Globus pallidus (tissue), 1 donor: ENCODE results near the gene PSENEN.

Experiments
- DNase-seq: peaks from one replicate; pipeline ENCODE4 v3.0.0-alpha.2; 2015; ENCODE audit warnings: low spot score

PSENEN gene

DNA sequence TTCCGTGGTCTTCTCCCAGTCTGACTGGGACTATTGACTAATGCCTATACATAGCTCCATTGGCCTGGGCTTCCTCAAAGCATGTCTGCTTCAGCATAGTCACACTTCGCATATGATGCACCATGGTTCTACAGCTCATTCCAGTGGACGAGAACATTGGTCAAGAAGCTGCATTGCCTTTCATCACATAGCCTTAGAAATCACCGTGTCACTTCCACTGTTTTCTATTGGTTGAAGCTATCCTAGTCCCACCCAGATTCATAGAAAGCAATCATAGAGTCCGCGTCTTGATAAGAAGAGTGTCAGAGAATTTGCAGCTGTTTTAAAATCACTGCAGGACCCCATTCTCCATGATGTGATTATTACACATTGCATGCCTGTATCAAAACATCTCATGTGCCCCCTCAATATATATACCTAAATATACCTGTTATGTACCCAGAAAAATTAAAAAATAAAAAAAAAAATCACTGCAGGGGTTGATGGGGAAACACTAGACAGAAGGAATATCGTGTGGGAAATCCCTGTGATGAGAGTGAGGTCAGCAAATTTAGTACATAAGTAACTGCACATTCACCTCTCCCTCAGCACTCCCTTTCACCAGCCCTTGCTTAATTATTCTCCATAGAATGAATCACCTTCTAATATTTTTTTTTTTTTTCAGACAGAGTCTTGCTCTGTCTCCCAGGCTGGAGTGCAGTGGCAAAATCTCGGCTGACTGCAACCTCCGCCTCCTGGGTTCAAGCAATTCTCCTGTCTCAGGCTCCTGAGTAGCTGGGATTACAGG is 27.8 kb downstream of the PSENEN start:
- DNase-seq = no peak

DNA sequence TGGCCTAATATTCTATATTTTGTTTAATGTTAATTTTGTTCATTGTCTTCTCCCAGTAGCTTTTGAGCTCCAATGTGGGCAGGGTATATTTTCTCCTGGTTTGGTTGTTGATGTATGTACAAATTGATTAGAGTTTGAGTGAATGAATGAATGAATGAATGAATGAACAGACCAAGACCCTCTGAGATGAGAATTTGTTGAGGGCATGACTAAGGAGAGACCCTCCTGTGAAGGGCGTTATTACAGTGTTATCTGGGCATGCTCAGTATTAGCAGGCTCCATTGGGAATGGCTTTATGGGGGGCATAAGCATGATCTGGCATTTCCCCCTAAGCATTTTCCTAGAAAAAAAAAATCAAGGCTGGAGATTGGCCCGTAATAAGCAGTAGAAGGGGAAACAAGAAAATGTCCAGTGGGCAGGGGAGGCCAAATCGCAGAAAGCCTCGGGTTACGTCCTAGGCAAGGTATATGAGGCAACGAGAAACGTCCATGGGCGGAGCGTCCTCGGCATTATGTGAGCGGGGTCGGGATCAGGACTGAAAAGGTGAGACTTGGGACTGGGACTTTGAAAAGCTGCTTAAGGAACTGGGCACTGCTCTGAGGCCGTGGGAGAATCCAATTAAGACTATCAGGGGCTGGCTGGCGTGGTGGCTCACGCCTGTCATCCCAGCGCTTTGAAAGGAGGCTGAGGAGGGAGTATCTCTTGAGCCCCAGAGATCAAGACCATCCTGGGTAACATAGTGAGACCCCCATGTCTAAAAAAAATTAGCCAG is 29.0 kb downstream of the PSENEN start:
- no peak for DNase-seq

DNA sequence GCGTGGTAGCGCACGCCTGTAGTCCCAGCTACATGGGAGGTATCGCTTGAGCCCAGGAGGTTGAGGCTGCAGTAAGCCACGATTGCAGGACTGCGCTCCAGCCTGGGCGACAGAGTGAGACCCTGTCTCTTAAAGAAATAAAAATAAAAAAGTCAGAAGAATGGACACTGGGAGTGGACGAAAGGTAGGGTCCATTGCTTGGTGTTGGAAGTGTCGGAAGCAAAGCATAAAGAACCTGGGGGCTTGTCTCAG is 29.5 kb downstream of the PSENEN start:
- DNase-seq = no peak

DNA sequence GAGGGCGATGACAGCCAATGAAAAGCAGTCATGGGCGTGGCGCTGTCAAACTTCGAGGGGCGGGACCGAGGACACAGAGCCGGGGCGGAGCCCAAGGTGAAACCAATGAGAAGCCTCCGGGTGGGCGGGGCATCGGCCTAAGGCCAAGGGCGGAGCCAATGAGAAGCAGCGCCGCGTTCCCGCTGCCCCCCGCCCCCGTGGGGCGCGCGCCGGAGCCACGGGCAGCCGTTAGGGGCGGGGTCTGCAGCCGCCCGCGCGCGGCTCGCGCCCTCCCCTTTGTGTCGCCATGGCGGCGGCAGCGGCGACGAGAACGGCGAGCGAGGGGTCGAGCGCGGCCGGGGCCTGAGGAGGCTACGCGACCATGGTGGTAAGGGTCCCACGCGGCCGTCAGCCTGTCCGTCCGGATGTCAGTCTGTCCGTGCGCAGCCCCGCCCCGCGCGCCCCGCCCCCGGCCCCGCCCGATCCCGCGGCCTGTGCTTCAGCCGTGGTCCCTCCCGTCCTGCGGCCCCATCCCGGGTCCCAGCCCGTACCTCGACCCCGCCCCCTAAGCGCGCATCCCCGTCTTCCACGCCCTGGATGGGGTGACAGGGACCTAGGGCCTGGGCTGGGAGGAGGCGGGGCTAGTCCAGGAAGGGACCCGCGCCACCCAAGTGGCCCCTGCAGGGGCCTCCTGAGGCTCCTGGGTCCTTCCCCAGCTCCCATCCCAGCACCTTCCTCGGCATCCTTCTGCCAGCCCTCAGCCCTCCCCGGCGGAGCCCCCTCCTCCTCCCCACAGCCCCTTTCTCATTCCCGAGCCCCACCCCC is 30.0 kb downstream of the PSENEN start, which contains the start of gene ARHGAP33:
TSS of gene ARHGAP33 (plus strand) at position 267 of the 804 bp plus-strand sequence. CDS start at position 362, 95 bp downstream.
- DNase-seq = peak; percentile 97

DNA sequence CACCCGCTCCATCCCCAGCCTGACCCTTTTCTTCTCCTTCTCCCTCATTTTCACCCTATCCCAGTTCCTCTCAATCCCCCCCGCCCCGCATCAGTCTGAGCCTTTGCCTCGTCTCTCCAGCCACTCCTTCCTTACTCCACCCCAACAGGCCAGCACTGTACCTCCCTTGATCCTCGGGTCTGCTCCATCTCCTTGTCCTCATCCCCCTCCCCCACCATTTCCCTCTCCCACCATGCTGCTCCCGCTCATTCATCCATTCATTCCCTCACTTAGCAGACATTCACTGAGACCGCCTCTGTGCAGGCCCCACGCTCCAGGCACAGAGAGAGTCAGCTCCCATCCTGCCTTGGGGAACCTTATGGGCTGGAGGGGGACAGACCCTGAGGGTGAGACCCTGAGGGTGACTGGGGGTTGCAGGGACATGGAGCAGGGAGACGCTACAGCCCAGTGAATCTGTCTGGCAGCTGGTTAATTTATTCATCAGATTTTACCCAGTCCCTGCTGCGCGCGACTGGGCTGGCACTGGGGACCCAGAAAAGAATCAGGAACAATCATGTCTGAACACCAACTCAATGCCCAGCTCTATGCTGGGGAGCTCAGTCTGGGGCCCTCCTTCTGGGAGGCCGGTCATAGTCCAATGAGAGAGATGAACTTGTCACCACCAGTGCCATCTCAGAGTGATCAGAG is 30.8 kb downstream of the PSENEN start:
- peak; percentile 20 for DNase-seq

DNA sequence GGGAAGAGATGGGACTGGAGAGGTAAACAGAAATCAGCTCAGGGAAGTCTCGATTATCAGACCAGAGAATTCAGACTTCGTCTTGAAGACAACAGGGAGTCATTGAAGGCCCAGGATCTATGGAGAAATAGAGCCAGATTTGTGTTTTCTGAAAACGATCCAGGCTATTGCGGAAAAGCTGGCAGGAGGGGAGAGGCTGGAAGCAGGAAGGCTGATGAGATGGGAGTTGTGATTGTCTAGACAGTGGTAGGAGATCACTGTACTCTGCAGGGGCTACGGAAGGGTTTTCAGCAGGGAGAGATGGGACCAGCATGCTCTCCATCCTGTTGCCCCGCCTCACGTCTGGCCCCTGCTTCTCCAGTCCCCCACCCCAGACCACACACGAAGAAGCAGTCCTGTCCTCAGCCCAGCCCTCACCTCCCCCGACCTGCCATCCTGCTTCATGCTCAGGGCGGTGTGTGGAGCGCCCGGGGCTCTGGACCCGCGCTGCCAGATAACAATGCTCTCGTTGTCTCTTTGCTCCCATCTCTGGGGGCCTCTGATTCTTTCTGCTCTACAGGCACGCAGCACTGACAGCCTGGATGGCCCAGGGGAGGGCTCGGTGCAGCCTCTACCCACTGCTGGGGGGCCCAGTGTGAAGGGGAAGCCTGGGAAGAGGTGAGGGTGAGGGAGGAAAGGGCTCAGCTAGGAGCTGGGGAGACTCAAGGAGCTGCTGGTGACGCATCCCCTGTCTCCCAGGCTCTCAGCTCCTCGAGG is 31.8 kb downstream of the PSENEN start:
- DNase-seq = peak; percentile 79

DNA sequence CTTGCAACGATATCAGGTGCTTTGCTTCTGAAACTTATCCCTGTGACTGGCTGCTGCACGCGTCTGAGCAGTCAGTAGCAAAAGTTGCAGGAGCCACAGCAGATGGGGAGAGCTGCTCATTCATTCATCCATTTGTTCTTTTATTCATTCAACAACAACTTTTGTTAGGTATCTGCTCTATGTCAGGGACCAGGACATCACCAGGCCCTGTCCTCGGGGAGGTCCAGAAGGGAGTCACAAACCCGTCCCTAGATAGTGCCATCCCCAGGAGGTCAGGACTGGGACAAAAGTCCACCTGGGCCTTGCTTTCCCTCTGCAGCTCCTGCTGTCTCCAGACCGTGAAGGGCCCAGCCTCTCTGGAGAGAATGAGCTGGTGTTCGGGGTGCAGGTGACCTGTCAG is 32.5 kb downstream of the PSENEN start:
- DNase-seq = no peak

GRCh38 chr19:35779033-35779432 is 33.6 kb downstream of the PSENEN start:
- no peak for DNase-seq

- no peak for DNase-seq
These were observed 34.6 kb downstream of the PSENEN start for GRCh38 chr19:35780058-35780457.

DNA sequence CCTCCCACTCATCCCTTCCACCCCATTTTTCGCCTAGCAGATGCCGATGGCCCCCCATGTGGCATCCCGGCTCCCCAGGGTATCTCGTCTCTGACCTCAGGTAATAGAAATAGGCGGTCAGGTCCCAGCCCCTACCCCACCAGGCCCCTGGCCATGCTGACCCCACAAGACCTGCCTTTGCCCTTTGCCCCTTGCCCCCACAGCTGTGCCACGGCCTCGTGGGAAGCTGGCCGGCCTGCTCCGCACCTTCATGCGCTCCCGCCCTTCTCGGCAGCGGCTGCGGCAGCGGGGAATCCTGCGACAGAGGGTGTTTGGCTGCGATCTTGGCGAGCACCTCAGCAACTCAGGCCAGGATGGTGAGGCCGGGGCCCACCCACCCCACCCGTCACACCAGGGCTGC is 35.3 kb downstream of the PSENEN start:
- no peak for DNase-seq

DNA sequence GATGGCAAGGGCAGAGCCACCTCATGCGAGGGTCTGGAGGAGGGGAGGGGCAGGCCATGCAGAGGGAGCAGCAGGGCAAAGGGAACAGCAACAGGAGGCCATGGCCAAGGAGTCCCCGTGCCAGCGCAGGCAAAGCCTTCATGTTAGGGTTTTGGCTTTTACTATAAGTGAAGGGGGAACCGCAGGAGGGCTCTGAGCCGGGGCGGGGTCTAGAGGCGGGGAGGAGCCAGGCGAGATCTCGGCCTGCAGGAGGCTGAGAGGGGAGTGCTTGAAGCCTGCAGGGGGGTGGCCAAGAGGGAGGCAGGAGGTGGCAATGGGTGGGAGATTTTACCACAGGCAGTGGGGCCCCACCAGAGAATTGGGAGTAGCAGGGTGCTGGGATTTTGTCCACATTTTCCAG is 36.2 kb downstream of the PSENEN start:
- DNase-seq = no peak

GRCh38 chr19:35782589-35782988 is 37.1 kb downstream of the PSENEN start:
- no peak for DNase-seq

DNA sequence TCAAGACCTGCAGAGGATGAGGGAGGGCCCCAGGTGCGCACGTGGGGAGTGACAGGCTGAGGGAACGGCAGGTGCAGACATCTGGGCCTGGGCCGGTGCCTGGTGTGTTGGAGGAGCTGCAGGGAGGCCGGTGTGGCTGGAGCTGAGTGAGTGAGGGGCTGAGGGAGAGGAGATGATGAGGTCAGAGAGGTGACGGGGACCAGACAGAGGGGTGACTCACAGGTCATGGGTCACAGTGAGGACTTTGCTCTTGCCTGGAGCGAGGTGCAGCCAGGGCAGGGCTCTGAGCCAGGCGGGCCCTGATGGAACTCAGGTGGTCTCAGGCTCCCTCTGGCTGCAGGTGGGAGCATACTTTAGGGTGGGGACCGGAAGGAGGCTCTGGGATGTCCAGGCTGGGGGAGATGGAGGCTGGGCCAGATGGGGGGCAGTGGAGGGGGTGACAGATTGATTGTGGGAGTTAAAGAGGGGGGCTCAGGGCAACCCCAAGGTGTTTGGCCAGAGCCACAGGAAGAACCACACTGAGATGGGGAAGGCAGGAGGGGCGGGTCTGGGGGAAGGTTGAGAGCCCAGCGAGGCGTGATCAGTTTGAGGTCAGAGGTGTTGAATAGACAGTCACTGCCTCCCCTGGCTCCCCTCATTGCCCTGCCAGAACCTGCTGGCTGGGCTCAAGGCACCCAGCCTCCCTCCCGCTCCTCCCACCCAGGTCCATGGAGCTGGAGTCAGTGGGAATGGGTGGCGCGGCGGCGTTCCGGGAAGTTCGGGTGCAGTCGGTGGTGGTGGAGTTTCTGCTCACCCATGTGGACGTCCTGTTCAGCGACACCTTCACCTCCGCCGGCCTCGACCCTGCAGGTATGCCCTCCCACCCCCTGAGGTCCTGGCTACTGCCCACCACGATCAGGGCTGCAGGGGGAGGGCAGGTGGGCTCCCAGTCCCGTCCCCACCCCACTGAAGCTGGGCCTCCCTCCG is 38.3 kb downstream of the PSENEN start:
- DNase-seq = no peak

- DNase-seq = no peak
These were observed 39.3 kb downstream of the PSENEN start for GRCh38 chr19:35784503-35785338.

GRCh38 chr19:35785339-35785627 is 39.8 kb downstream of the PSENEN start:
- no peak for DNase-seq

- DNase-seq = no peak
These were observed 41.1 kb downstream of the PSENEN start for GRCh38 chr19:35786299-35787160.

- DNase-seq = no peak
These were observed 41.9 kb downstream of the PSENEN start for GRCh38 chr19:35787227-35787799.
